H1 (cell line): Measurements from ENCODE around the gene TTC22. TPM values are rescaled to one million over a fixed set of nuclear protein-coding genes. Genes with fewer than 3 reads are reported as not detected.

Experiments used
- CTCF ChIA-PET: fragments of 300-600 bp; sonication (Branson Sonifier 250); formaldehyde crosslinking; loops from one replicate; lab custom pipeline; 2021; ENCODE audit not compliant: partially characterized antibody; lab: Charles Lee
- POLR2A ChIA-PET: fragments of 300-600 bp; sonication (Branson Sonifier 250); formaldehyde crosslinking; loops from one replicate; lab custom pipeline; 2021; ENCODE audit warnings: inconsistent platforms; ENCODE audit not compliant: partially characterized antibody; lab: Charles Lee
- DNase-seq, 2 experiments: peaks; one replicate each; pipeline versions ENCODE4 v3.0.0 to v3.0.0-alpha.2; 2010 to 2022; ENCODE audit warnings: low spot score in 2 of 2, low read depth in 1 of 2, mixed read lengths in 1 of 2
- FAIRE-seq: peaks from 2 replicates; lab custom pipeline; 2011; peaks lifted over from hg19 to GRCh38; lab: Jason Lieb, UNC
- H2AFZ ChIP-seq: 2 replicates; pipeline ENCODE4 v1.8.1; 2012; ENCODE audit warnings: low read length, inconsistent platforms
- H2AK5ac ChIP-seq: 2 replicates; pipeline ENCODE4 v1.6.1; 2013; ENCODE audit warnings: low read depth, low read length
- H2BK120ac ChIP-seq: replicated peaks from 2 replicates; pipeline ENCODE3; 2013; ENCODE audit warnings: low read depth, low read length, inconsistent platforms
- H2BK12ac ChIP-seq: 2 replicates; pipeline ENCODE4 v1.6.1; 2013; ENCODE audit warnings: low read depth, low read length
- H2BK15ac ChIP-seq: 2 replicates; pipeline ENCODE4 v1.6.1; 2013; ENCODE audit warnings: low read length
- H2BK20ac ChIP-seq: 2 replicates; pipeline ENCODE4 v1.6.1; 2013; ENCODE audit warnings: low read length
- H2BK5ac ChIP-seq: 2 replicates; pipeline ENCODE4 v1.6.1; 2013; ENCODE audit warnings: low read depth, low read length
- H3K14ac ChIP-seq: 2 replicates; pipeline ENCODE4 v1.6.1; 2013; ENCODE audit warnings: inconsistent platforms; ENCODE audit not compliant: insufficient read length
- H3K18ac ChIP-seq: 2 replicates; pipeline ENCODE4 v1.6.1; 2013; ENCODE audit warnings: low read length; ENCODE audit errors: extremely low read depth
- H3K23ac ChIP-seq: 2 replicates; pipeline ENCODE4 v1.6.1; 2013; ENCODE audit warnings: inconsistent platforms; ENCODE audit not compliant: insufficient read length
- H3K23me2 ChIP-seq: 2 replicates; pipeline ENCODE4 v1.6.1; 2013; ENCODE audit warnings: low read depth, low read length
- H3K27ac ChIP-seq: 2 replicates; pipeline ENCODE4 v1.6.1; 2011; ENCODE audit warnings: low read depth, low read length, inconsistent platforms
- H3K27me3 ChIP-seq, 4 experiments: replicated peaks in 1 of 4; 1 replicate in 1 of 4; 2 replicates in 3 of 4; pipeline versions ENCODE4 v1.6.1 to v1.8.1; 2011 to 2013; ENCODE audit warnings: low read length in 3 of 4, mild to moderate bottlenecking in 3 of 4, inconsistent platforms in 2 of 4, mixed read lengths in 2 of 4, moderate library complexity in 1 of 4; ENCODE audit not compliant: control insufficient read depth in 3 of 4, insufficient read depth in 3 of 4; ENCODE audit errors: extremely low read depth in 1 of 4
- H3K36me3 ChIP-seq, 4 experiments: 2 replicates each; pipeline versions ENCODE4 v1.6.1 to v1.8.1; 2011 to 2013; ENCODE audit warnings: mild to moderate bottlenecking in 4 of 4, low read length in 3 of 4, moderate library complexity in 2 of 4, control low read depth in 1 of 4, inconsistent platforms in 1 of 4; ENCODE audit not compliant: insufficient read depth in 4 of 4, control insufficient read depth in 2 of 4
- H3K4ac ChIP-seq: replicated peaks from 2 replicates; pipeline ENCODE3; 2013; ENCODE audit warnings: low read length, low read depth, mixed read lengths, inconsistent platforms; ENCODE audit not compliant: insufficient read length
- H3K4me1 ChIP-seq, 4 experiments: replicated peaks in 1 of 4; 1 replicate in 1 of 4; 2 replicates in 3 of 4; pipeline versions ENCODE4 v1.6.1 to v1.8.1; 2011 to 2013; ENCODE audit warnings: low read length in 3 of 4, inconsistent platforms in 2 of 4, mixed read lengths in 1 of 4; ENCODE audit not compliant: insufficient read depth in 4 of 4, control insufficient read depth in 3 of 4
- H3K4me2 ChIP-seq, 2 experiments: 2 replicates each; pipeline versions ENCODE4 v1.6.1 to v1.8.1; 2011 to 2013; ENCODE audit warnings: low read depth in 2 of 2, low read length in 2 of 2, control low read depth in 1 of 2, inconsistent platforms in 1 of 2, mild to moderate bottlenecking in 1 of 2; ENCODE audit not compliant: insufficient read depth in 1 of 2
- H3K4me3 ChIP-seq, 4 experiments: fragments of 200-600, 300-600 bp in 1 of 4; sonication (generic), shearing (Covaris generic), sonication (Bioruptor Twin) in 1 of 4; 2 replicates each; pipeline versions ENCODE4 v1.5.1 to v1.8.1; 2011 to 2016; ENCODE audit warnings: low read length in 4 of 4, low read depth in 3 of 4, control low read depth in 2 of 4, inconsistent platforms in 2 of 4, mild to moderate bottlenecking in 2 of 4, mixed read lengths in 1 of 4, moderate library complexity in 1 of 4; ENCODE audit not compliant: insufficient read depth in 2 of 4; ENCODE audit errors: extremely low read depth in 1 of 4
- H3K56ac ChIP-seq: replicated peaks from 2 replicates; pipeline ENCODE3; 2013; ENCODE audit warnings: low read depth, mild to moderate bottlenecking, mixed read lengths, low read length, inconsistent platforms; ENCODE audit not compliant: insufficient read length
- H3K79me1 ChIP-seq: 2 replicates; pipeline ENCODE4 v1.6.1; 2013; ENCODE audit warnings: low read depth, low read length, control low read depth
- H3K79me2 ChIP-seq, 2 experiments: 2 replicates each; pipeline versions ENCODE4 v1.6.1 to v1.8.1; 2012 to 2013; ENCODE audit warnings: low read length in 2 of 2, mild to moderate bottlenecking in 2 of 2, inconsistent platforms in 1 of 2; ENCODE audit not compliant: insufficient read depth in 2 of 2, control insufficient read depth in 1 of 2
- H3K9ac ChIP-seq, 4 experiments: replicated peaks in 1 of 4; 1 replicate in 1 of 4; 2 replicates in 3 of 4; pipeline versions ENCODE4 v1.6.1 to v1.8.1; 2011 to 2013; ENCODE audit warnings: low read depth in 3 of 4, low read length in 3 of 4, control low read depth in 2 of 4, mild to moderate bottlenecking in 2 of 4, moderate library complexity in 2 of 4, inconsistent platforms in 1 of 4; ENCODE audit errors: extremely low read depth in 1 of 4
- H3K9me3 ChIP-seq, 2 experiments: 2 replicates each; pipeline versions ENCODE4 v1.6.1 to v1.8.1; 2012 to 2013; ENCODE audit warnings: mild to moderate bottlenecking in 2 of 2, moderate library complexity in 2 of 2, control low read depth in 1 of 2, inconsistent platforms in 1 of 2, low read depth in 1 of 2, low read length in 1 of 2, mixed read lengths in 1 of 2; ENCODE audit not compliant: insufficient read depth in 2 of 2
- H4K20me1 ChIP-seq, 2 experiments: replicated peaks in 1 of 2; 2 replicates each; pipeline versions ENCODE3 to v1.8.1; 2011 to 2013; ENCODE audit warnings: inconsistent platforms in 2 of 2, low read length in 2 of 2, mild to moderate bottlenecking in 1 of 2; ENCODE audit not compliant: insufficient read depth in 2 of 2, control insufficient read depth in 1 of 2
- H4K5ac ChIP-seq: 2 replicates; pipeline ENCODE4 v1.6.1; 2013; ENCODE audit warnings: low read length, low read depth, mixed read lengths, inconsistent platforms; ENCODE audit not compliant: insufficient read length
- H4K8ac ChIP-seq: 2 replicates; pipeline ENCODE4 v1.8.0; 2013; ENCODE audit warnings: mild to moderate bottlenecking, moderate library complexity, low read length, inconsistent platforms; ENCODE audit not compliant: insufficient read depth; ENCODE audit errors: extremely low read depth
- H4K91ac ChIP-seq: replicated peaks from 2 replicates; pipeline ENCODE3; 2013; ENCODE audit warnings: low read length, mixed read lengths, inconsistent platforms; ENCODE audit not compliant: insufficient read length
- ASH2L ChIP-seq: fragments of 200-600, 300-600 bp; sonication (generic); IDR thresholded peaks from one replicate; pipeline ENCODE4 v1.7.1; 2017; ENCODE audit warnings: low read length
- GABPA ChIP-seq: IDR thresholded peaks from 2 replicates; pipeline ENCODE4 v1.6.1; 2011; ENCODE audit warnings: mild to moderate bottlenecking, low read length, moderate library complexity, borderline replicate concordance; ENCODE audit not compliant: insufficient read depth
- NANOG ChIP-seq: IDR thresholded peaks from 2 replicates; pipeline ENCODE4 v1.6.1; 2011; ENCODE audit warnings: low read length, low read depth, mild to moderate bottlenecking, inconsistent platforms; ENCODE audit not compliant: insufficient read depth, poor library complexity, severe bottlenecking
- RFX5 ChIP-seq: IDR thresholded peaks from 2 replicates; pipeline ENCODE4 v1.6.1; 2011; ENCODE audit warnings: low read depth, low read length, improper control_type of control experiment, borderline replicate concordance
- SIN3A ChIP-seq, 2 experiments: IDR thresholded peaks in 1 of 2; conservative IDR thresholded peaks in 1 of 2; 2 replicates each; pipeline ENCODE4 v1.6.1; 2011 to 2012; ENCODE audit warnings: low read length in 2 of 2, improper control_type of control experiment in 1 of 2, low read depth in 1 of 2, mild to moderate bottlenecking in 1 of 2
- TAF1 ChIP-seq: IDR thresholded peaks from 2 replicates; pipeline ENCODE4 v1.6.1; 2011; ENCODE audit warnings: mild to moderate bottlenecking, low read depth, low read length
- WGBS, 2 experiments: shearing (Covaris generic) in 1 of 2; methylation state at CpG; one replicate each; pipeline versions ENCODE4 v1.1.6 to v1.1.7; 2013 to 2015; ENCODE audit warnings: low lambda C conversion rate in 2 of 2, mixed read lengths in 2 of 2, inconsistent platforms in 1 of 2, low coverage in 1 of 2, missing lambda C conversion rate in 1 of 2; ENCODE audit not compliant: insufficient replicate concordance in 2 of 2, insufficient coverage in 1 of 2, insufficient read length in 1 of 2; ENCODE audit errors: extremely low coverage in 1 of 2, missing lambda C conversion rate in 1 of 2; 5-methylcytosine and 5-hydroxymethylcytosine counted together
- polyA plus RNA-seq, 7 experiments: library from polyadenylated mRNA; depleted of rRNA in 3 of 7; stranded (reverse) in 5 of 7; unstranded in 2 of 7; fragments of >200 nt in 5 of 7; fragments of 200-250 nt in 2 of 7; gene quantifications; 1 replicate in 5 of 7; 2 replicates in 1 of 7; 4 replicates in 1 of 7; pipeline versions ENCODE4 v1.2.1 to v1.2.3, GENCODE V29; 2011 to 2013; ENCODE audit warnings: missing spikeins in 2 of 7, mixed read lengths in 2 of 7
- total RNA-seq: library from RNA; stranded (reverse); fragmentation: NEBNext Ultra II Directional; extraction: Animal tissue kit (Norgen Biotek cat#: 25700); gene quantifications from 2 replicates; pipeline ENCODE4 v1.2.1, GENCODE V29; 2021

The TTC22 gene
- total and polyA plus RNA-seq, 2 of the 8 experiments (the other 6 are each of a cell fraction or from before 2014, with no cell fraction given) = 1.00 to 1.6 TPM

GRCh38 chr1:54813485-54814125, 12.5 kb upstream of the TTC22 start:
- Histone ChIP-seq H3K56ac (no peak overlapping the region), H4K8ac (peak overlapping the region; percentile 20; the same call in 1 of the 2 replicates), H4K20me1 (no peaks in the 10 kb centered on the region), H3K4ac (peak overlapping the region; percentile 25), H3K79me2 (no peaks in the 10 kb centered on the region), H2BK12ac (peak overlapping the region; percentile 72; the same call in 1 of the 2 replicates), H3K14ac (no peak overlapping the region), H3K4me3 (peak overlapping the region in 1 of 4 experiments; percentile 25; a peak in 1 of 8 replicates), H3K23ac (no peak overlapping the region), H4K91ac (peak overlapping the region; percentile 22), H3K9me3 (no peaks in the 10 kb centered on the region), H3K18ac (peak overlapping the region; percentile 79; the same call in 1 of the 2 replicates), H2AK5ac (no peak overlapping the region; the same call in 1 of the 2 replicates), H3K23me2 (no peaks in the 10 kb centered on the region; the same call in 1 of the 2 replicates), H3K4me2 (peak overlapping the region; percentile 52 to 57), H3K27me3 (no peaks in the 10 kb centered on the region; a peak in 2 of 7 replicates), H3K27ac (no peak overlapping the region), H2BK20ac (0 out of 2 replicates have a peak overlapping the region, but pooled peaks have one; percentile 82), H4K5ac (peak overlapping the region; percentile 45), H3K4me1 (peaks cover 4 to 30% (median 18%) of the 10 kb centered on the region in 4 experiments), H2BK5ac (no peak overlapping the region; the same call in 1 of the 2 replicates), H3K79me1 (no peaks in the 10 kb centered on the region), H2AFZ (no peak overlapping the region), H3K9ac (no peak overlapping the region), H2BK120ac (peak overlapping the region; percentile 30), H3K36me3 (no peaks in the 10 kb centered on the region), H2BK15ac (peak overlapping the region; percentile 92; the same call in 1 of the 2 replicates)
- CTCF ChIA-PET = interaction anchor here (0.6 to 3.5 kb wide), 11 partner anchors 12 to 180 kb away, joined by 3 to 22 read pairs (median 3); partner anchors contain the start of gene TTC22
- WGBS, 2 experiments = 23% methylated on average over 12 of the region's 13 CpGs; no CpG with 5 or more reads in 1 of the 2 experiments
- FAIRE-seq (peak; percentile 70), DNase-seq (peak in 1 of 2 experiments; percentile 48)
- POLR2A ChIA-PET = interaction anchor here (0.9 to 1.4 kb wide), 3 partner anchors 13 to 50 kb away, joined by 3 to 4 read pairs (median 3); partner anchors contain the start of genes PARS2 and TTC22
- no peak for TF ChIP-seq SIN3A (conservative IDR thresholded peaks at IDR 0.05 in 1 of 2, IDR thresholded peaks at IDR 0.05 in 1 of 2; ENCODE audit: low read depth in 1 of 2, low read length in 2 of 2)
- TF ChIP-seq GABPA = no peak
- TF ChIP-seq RFX5 = no peak
- TF ChIP-seq NANOG = peak; percentile 55
- TF ChIP-seq TAF1 = 0 out of 2 replicates have a peak, but pooled peaks have one; percentile 17
- peak; percentile 67 for TF ChIP-seq ASH2L
